NB4 (cell line): Measurements from ENCODE around the gene CPNE5.

Experiments
- DNase-seq: peaks from one replicate; pipeline ENCODE4 v3.0.0; 2010; ENCODE audit warnings: low read depth
- H3K4me3 ChIP-seq: one replicate; pipeline ENCODE4 v1.5.1; 2011; ENCODE audit warnings: mild to moderate bottlenecking, low read depth, low read length, moderate library complexity
- MYC ChIP-seq: IDR thresholded peaks from 2 replicates; pipeline ENCODE4 v1.6.1; 2011; ENCODE audit warnings: low read depth, low read length
- POLR2A ChIP-seq: IDR thresholded peaks from 2 replicates; pipeline ENCODE4 v1.6.1; 2011; ENCODE audit warnings: mild to moderate bottlenecking; ENCODE audit not compliant: insufficient read length; ENCODE audit errors: extremely low read depth
- TF ChIP-seq, protein P1 (sequence below): IDR thresholded peaks from 2 replicates; pipeline ENCODE4 v1.6.1; 2011; ENCODE audit warnings: low read depth, low read length
- TF ChIP-seq, protein P2 (sequence below): IDR thresholded peaks from one replicate; pipeline ENCODE4 v1.5.1; 2012; ENCODE audit warnings: low read depth, low read length

Gene CPNE5

DNA sequence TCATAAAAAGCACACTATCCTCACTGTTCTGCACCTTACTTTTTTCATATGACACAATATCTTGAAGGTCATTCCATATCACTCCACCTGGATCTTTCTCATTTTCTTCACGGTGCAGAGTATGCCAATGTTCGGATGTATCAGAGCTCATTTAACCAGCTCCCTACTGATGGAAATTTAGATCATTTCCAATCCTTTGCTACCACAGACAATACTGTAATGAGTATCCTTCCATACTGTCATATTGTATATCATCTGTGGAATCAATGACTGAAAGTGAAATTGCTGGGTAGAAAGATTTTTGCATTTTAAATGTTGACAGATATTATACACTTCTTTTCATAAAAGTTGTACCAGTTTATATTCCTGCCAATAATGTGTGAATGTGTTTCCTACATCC is 143.8 kb downstream of the CPNE5 start:
- H3K4me3 ChIP-seq = no peak overlapping the region
- no peak for DNase-seq
- no peak for TF ChIP-seq POLR2A
- TF ChIP-seq, protein P1, sequence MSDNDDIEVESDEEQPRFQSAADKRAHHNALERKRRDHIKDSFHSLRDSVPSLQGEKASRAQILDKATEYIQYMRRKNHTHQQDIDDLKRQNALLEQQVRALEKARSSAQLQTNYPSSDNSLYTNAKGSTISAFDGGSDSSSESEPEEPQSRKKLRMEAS = no peak
- no peak for TF ChIP-seq MYC
- TF ChIP-seq, protein P2, sequence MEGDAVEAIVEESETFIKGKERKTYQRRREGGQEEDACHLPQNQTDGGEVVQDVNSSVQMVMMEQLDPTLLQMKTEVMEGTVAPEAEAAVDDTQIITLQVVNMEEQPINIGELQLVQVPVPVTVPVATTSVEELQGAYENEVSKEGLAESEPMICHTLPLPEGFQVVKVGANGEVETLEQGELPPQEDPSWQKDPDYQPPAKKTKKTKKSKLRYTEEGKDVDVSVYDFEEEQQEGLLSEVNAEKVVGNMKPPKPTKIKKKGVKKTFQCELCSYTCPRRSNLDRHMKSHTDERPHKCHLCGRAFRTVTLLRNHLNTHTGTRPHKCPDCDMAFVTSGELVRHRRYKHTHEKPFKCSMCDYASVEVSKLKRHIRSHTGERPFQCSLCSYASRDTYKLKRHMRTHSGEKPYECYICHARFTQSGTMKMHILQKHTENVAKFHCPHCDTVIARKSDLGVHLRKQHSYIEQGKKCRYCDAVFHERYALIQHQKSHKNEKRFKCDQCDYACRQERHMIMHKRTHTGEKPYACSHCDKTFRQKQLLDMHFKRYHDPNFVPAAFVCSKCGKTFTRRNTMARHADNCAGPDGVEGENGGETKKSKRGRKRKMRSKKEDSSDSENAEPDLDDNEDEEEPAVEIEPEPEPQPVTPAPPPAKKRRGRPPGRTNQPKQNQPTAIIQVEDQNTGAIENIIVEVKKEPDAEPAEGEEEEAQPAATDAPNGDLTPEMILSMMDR = no peak

GRCh38 chr6:36694616-36695015 is 144.6 kb downstream of the CPNE5 start:
- no peak overlapping the region for H3K4me3 ChIP-seq
- DNase-seq = no peak
- no peak for TF ChIP-seq POLR2A
- TF ChIP-seq MYC = no peak
- TF ChIP-seq, protein P1 = no peak
- TF ChIP-seq, protein P2 = no peak

DNA sequence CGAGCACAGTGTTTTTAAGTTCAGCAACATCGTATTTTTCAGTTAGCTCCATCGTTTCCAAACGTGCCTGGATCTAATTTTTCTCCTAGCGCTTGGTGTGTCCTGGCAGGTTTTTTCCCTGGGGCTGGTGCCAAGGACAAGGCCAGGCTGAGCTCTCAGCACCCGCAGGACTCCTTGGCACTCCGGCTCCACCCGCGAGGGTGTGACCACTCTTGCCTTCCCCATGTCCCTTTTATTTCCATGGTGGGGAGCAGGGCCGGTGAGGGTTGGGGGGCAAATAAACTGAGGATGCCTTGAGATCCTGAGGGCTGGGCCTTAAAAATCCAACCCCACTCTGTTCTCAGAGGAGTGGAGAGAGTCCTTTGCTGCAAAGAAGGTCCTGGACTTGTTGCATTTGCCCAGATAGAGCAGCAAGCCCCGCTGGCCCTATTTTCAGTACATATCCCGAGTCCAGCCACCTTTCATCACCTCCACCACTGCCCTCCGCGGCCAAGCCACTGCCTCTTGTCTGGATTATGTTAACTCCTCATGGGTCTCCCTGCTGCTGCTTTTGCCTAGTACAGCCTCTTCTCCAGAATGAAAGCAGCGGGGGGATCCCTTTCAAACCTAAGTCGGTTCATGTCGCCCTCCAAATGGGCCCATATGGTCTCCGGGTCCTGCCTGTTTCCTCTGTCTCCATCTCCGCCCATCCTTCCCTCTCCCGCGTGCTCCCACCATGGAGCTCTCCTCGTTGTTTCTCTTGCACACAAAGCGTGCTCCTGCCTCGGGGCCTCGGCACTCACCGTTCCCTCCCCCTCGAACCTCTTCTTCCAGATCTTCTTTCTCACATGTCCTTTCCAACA is 146.2 kb downstream of the CPNE5 start:
- TF ChIP-seq POLR2A (no peak), MYC (no peak)
- TF ChIP-seq, protein P1 = no peak
- TF ChIP-seq, protein P2 = no peak
- no peak for DNase-seq

DNA sequence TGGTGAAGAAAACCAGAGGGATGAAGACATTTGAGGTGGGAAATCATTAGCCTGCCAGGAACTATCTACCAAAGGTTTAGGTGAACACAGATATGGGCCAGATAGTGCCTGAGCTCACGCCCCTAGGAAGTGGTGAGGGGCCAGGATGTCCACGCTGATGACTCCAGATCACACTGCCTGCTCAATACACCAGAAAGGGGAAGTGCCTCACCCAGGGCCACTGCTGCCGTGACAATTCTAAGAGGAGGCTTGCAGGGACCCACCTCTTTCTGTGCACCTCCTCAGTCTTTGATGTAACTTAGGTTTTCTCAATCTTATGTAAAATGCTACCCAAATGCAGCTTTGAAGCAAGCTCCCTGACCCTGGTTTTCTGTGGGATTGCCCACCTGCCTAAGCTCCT is 147.0 kb downstream of the CPNE5 start:
- TF ChIP-seq POLR2A (no peak), MYC (peak; percentile 58; the same call in 1 of the 2 replicates)
- TF ChIP-seq, protein P1 = peak; percentile 60; the same call in 1 of the 2 replicates
- TF ChIP-seq, protein P2 = no peak
- H3K4me3 ChIP-seq = no peak overlapping the region
- DNase-seq = peak; percentile 94

More for the DNA sequence above, 146.2 kb downstream of the CPNE5 start:
- H3K4me3 ChIP-seq = no peak overlapping the region

DNA sequence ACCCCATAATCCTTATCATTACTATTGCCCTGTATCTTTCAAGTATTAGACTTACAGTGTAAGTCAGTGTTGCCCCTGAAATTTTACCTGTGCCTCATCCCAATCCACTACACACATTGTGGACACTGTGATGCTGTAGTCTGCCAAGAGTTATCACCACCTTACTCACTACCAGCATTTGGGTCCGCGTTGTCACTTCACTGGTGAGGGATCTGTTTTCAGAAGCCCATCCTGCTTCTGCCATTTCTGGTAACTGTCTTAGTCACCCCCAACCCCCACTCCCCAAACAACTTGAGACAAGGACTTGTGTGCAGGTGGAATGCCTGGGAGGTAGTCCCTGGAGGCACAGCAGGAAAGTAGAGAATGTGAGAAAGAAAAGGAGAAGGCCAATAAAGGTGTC is 147.6 kb downstream of the CPNE5 start:
- H3K4me3 ChIP-seq = no peak overlapping the region
- no peak for DNase-seq
- TF ChIP-seq, protein P1 = no peak
- no peak for TF ChIP-seq POLR2A
- TF ChIP-seq, protein P2 = no peak
- TF ChIP-seq MYC = no peak
